PFSK-1 (cell line): ENCODE data around the gene MYO1C.

Source experiments
- FOXP2 ChIP-seq: optimal IDR thresholded peaks from 2 replicates; pipeline ENCODE3; 2011; ENCODE audit warnings: borderline replicate concordance, control low read depth, inconsistent platforms; ENCODE audit not compliant: insufficient read depth; ENCODE audit errors: extremely low read length, extremely low read depth
- POLR2AphosphoS5 ChIP-seq: IDR thresholded peaks from 2 replicates; pipeline ENCODE4 v1.6.1; 2012; ENCODE audit warnings: low read depth, mild to moderate bottlenecking, control low read depth, low read length, moderate library complexity
- SIN3A ChIP-seq: IDR thresholded peaks from 2 replicates; pipeline ENCODE4 v1.6.1; 2012; ENCODE audit warnings: mild to moderate bottlenecking, low read length, moderate library complexity, borderline replicate concordance; ENCODE audit not compliant: insufficient read depth
- TAF1 ChIP-seq: IDR thresholded peaks from 2 replicates; pipeline ENCODE4 v1.6.1; 2012; ENCODE audit warnings: low read length, control low read depth, borderline replicate concordance; ENCODE audit not compliant: insufficient read depth
- TF ChIP-seq, protein P1 (sequence below), 2 experiments: IDR thresholded peaks; 2 replicates each; pipeline versions ENCODE4 v1.6.1 to v1.8.0; 2011 to 2012; ENCODE audit warnings: low read depth in 2 of 2, low read length in 2 of 2, control low read depth in 1 of 2, inconsistent platforms in 1 of 2, mild to moderate bottlenecking in 1 of 2, moderate library complexity in 1 of 2; ENCODE audit not compliant: insufficient read depth in 1 of 2

Gene MYO1C

DNA sequence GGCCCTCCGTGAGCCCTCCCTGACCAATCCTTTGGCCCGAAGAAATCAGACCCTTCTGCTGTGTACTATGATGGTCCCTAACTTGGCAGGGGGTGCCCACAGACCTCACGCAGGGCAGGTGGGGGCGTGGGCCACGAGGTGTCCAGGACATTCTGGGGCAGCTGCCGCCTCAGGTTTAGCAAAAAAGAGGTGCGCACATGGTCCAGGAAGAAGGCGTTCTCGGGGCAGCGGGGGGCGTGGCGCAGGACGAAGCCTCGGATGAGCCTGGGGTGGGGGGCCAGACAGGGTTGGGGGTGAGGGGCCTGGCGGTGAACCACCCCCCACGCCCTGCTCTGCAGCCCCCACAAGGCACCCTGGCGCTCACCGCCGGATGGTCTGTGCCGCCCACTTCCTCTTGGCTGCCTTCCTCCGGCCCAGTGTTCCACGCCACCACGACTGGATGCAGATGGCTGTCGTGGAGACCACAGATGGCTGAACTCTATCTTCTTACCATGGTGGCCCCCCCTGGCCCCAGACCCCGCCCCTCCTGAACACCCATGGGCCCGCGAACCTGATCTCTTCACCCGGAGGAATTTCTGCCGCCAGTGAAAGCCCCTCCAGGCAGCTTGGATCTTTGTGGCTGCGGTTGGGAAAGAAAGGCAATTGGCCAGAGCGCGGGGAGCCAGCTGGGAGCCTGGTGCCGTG lies 22.3 kb downstream of the MYO1C start:
- TF ChIP-seq TAF1 (no peak), SIN3A (no peak), POLR2AphosphoS5 (no peak)

DNA sequence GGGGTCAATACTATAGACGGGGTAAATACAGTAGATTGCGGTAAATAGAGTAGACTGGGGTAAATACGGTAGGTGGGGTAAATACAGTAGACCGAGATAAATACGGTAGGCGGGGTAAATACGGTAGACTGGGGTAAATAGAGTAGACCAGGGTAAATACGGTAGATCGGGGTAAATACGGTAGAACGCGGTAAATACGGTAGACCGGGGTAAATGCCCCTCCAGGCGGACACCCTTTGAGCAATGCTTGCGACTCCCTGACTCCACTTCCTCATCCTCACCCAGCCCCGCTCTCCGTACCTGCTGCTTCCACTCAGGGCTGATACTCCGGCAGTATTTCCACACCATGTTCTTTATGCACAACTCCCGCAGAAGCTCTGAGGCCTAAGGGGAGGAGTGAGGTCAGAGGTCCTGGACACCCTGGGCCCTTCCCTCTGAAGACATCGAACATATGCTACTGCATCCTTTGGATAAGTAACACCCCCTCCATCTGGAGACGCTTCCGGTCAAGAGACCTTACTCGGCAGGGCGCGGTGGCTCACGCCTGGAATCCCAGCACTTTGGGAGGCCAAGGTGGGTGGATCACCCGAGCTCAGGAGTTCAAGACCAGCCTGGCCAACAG lies 23.1 kb downstream of the MYO1C start:
- TF ChIP-seq TAF1 (no peak), SIN3A (no peak), POLR2AphosphoS5 (no peak), FOXP2 (no peak)
- TF ChIP-seq, protein P1, sequence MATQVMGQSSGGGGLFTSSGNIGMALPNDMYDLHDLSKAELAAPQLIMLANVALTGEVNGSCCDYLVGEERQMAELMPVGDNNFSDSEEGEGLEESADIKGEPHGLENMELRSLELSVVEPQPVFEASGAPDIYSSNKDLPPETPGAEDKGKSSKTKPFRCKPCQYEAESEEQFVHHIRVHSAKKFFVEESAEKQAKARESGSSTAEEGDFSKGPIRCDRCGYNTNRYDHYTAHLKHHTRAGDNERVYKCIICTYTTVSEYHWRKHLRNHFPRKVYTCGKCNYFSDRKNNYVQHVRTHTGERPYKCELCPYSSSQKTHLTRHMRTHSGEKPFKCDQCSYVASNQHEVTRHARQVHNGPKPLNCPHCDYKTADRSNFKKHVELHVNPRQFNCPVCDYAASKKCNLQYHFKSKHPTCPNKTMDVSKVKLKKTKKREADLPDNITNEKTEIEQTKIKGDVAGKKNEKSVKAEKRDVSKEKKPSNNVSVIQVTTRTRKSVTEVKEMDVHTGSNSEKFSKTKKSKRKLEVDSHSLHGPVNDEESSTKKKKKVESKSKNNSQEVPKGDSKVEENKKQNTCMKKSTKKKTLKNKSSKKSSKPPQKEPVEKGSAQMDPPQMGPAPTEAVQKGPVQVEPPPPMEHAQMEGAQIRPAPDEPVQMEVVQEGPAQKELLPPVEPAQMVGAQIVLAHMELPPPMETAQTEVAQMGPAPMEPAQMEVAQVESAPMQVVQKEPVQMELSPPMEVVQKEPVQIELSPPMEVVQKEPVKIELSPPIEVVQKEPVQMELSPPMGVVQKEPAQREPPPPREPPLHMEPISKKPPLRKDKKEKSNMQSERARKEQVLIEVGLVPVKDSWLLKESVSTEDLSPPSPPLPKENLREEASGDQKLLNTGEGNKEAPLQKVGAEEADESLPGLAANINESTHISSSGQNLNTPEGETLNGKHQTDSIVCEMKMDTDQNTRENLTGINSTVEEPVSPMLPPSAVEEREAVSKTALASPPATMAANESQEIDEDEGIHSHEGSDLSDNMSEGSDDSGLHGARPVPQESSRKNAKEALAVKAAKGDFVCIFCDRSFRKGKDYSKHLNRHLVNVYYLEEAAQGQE (IDR thresholded peaks at IDR 0.05; ENCODE audit: insufficient read depth in 1 of 2, low read depth in 2 of 2, low read length in 2 of 2) = no peak

DNA sequence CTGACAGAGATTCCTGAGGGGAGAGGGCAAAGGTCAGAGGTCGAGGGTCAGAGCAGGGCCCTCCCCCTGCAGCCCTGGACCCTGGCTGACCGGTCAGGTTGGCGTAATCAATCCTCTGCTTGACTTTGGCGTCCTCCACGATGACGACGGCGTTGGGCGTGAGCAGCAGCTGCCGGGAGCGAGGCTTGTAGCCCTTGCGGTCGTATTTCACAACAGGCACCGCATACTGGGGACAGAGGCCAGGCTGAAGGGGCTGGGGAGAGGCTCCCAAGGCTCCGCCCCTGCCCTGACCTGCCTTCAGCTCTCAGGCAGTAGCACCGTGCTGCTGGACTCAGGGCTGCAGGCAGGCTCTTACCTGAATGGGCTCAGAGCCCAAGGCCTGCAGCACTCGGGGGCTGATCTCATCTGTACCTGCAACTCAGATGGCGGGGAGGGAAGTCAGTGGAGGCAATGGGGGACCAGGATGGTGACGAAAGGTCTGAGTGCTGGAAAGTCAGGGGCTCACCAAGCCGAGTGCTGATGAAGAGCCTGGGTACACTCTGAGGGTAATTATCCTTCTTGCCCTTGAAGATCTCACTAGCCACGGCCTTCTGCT lies 24.5 kb downstream of the MYO1C start:
- TF ChIP-seq SIN3A = no peak
- no peak for TF ChIP-seq TAF1
- TF ChIP-seq FOXP2 = peak; percentile 24
- no peak for TF ChIP-seq POLR2AphosphoS5
- TF ChIP-seq, protein P1 (IDR thresholded peaks at IDR 0.05; ENCODE audit: insufficient read depth in 1 of 2, low read depth in 2 of 2, low read length in 2 of 2) = no peak

DNA sequence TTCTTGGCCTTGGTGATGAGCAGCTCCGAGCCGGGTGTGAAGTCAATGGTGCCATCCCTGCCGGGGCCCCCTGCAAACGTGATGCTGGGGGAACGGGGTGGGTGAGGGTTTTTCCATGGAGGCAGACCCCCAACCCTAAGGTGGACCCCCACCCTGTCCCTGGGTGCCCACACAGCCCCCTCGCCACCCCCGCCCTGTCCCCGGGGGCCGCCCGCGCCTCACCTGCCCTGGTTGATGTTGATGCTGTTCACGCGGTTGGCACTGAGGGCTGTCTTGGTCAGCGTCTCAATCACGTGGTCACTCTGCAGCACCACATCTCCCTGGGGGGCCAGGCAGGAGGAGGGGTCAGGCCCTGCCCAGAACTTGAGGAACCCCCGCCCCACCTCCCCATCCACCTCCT lies 25.2 kb downstream of the MYO1C start:
- TF ChIP-seq SIN3A (no peak), POLR2AphosphoS5 (no peak), FOXP2 (no peak), TAF1 (no peak)
- TF ChIP-seq, protein P1 (IDR thresholded peaks at IDR 0.05; ENCODE audit: insufficient read depth in 1 of 2, low read depth in 2 of 2, low read length in 2 of 2) = no peak

DNA sequence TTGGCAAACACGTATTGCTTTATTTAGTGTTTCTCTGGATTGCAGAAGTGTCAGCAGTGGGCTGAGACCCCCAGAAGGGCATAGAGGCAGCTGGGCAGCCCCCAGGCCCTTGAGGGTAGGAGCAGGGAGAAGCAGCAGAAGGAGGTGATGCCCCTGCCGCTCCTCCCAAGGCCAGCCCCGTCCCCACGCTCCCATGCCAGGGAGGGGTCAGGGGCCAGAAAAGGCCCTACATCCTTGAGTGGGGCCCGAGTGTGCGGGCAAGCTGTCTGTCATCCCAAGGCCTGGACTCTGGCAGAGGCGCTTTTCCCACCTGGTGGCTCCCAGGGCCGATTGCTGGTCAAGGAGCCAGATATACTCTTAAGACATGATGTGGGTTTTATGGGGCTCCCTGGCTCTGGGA lies 28.3 kb downstream of the MYO1C start:
- TF ChIP-seq SIN3A (no peak), TAF1 (no peak), FOXP2 (no peak), POLR2AphosphoS5 (no peak)
- TF ChIP-seq, protein P1 (IDR thresholded peaks at IDR 0.05; ENCODE audit: insufficient read depth in 1 of 2, low read depth in 2 of 2, low read length in 2 of 2) = no peak
